HG03103 (cell line): ENCODE data around the gene ATP9B.
"Not testable (repeated sequence)": the region's sequence is repeated elsewhere in the genome, so short reads cannot be mapped to it uniquely, and the experiment has no call there.

Source experiments
- ATAC-seq: cut with Tn5 transposase; IDR thresholded peaks from one replicate; pipeline ENCODE4 v1.9.1; 2021; ENCODE audit warnings: low read depth; ENCODE audit not compliant: unreplicated experiment

ATP9B gene

DNA sequence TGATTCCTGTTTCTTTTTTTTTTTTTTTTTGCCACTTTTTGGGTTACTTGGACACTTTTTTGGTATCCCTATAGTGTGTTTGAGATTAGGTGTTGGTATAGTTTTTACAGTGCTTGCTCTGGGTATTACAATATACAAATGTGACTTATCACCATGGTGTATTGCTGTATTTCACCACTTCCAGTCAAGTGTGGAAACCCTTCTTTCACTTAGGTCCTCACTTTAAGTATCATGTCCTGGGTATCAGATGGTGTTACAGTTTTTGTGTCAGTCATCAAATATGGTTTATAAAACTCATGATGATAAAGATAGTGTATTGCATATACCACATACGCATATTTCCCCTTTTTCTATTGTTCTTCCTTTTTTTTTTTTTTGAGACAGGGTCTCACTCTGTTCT, 1.8 kb downstream of the ATP9B start:
- ATAC-seq, result no peak

DNA sequence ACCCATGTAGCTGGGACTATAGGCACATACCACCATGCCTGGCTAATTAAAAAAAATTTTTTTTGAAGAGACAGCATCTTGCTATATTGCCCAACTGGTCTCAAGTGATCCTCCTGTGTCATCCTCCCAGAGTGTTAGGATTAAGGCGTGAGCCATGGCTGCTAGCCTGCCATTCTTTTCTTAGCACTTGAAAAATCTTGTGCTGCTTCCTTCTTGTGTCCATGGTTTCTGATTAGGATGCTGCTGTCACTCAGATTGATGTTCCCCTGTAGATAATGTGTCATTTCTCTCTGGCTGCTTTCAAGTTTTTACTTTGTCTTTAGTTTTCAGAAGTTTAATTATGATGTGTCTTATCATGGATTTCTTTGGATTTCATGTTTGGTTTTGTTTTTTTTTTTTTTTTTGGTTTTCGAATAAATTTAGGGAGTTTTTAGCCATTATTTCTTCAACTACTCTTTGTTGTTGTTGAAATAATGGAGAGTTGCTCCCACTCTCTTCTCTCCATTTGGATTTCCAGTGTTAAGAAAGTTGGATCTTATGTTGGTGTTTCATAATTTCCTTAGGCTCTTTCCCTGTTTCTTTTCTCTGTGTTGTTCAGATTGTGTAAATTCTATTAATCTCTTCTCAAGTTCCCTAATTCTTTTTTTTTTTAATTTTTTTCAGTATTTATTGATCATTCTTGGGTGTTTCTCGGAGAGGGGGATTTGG, 2.5 kb downstream of the ATP9B start:
- ATAC-seq, result no peak

DNA sequence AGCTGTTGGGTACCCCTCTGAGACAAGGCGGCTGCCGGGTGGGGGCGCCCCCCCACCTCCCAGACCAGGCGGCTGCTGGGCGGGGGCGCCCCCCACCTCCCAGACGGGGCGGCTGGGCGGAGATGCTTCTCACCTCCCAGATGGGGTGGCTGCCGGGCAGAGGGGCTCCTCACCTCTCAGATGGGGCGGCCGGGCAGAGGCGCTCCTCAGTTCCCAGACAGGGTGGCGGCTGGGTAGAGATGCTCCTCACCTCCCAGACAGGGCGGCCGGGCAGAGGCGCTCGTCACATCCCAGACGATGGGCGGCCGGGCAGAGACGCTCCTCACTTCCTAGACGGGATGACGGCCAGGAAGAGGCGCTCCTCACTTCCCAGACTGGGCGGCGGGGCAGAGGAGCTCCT, 3.5 kb downstream of the ATP9B start:
- ATAC-seq, result not testable (repeated sequence)

DNA sequence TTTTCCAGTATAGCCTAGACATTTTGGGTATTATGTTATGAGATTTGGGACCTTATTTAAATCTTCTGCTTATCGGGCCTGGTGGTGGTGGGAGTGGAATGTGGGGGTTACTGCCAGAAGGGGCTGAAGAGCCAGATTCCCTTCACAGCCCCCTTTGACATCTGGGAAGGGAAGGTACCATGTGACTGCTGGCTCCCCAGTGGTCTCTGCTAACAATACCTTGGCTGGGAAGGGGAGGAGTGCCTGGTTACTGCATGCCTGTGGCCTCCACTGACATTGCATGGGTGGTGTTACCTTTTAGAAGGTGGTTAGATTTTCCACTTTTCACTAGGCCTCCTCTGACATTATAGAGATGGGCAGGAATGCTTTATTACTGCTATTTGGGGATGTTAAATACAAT, 8.0 kb downstream of the ATP9B start:
- ATAC-seq, result no peak

DNA sequence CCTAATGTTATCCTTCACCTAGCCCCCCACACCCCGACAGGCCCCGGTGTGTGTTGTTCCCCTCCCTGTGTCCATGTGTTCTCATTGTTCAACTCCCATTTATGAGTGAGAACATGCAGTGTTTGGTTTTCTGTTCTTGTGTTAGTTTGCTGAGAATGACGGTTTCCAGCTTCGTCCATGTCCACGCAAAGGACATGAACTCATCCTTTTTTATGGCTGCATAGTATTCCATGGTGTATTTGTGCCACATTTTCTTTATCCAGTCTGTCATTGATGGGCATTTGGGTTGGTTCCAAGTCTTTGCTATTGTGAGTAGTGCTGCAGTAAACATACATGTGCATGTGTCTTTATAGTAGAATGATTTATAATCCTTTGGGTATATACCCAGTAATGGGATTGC, 9.6 kb downstream of the ATP9B start:
- not testable (repeated sequence) for ATAC-seq

GRCh38 chr18:79092874-79093273, 23.7 kb downstream of the ATP9B start:
- no peak for ATAC-seq

DNA sequence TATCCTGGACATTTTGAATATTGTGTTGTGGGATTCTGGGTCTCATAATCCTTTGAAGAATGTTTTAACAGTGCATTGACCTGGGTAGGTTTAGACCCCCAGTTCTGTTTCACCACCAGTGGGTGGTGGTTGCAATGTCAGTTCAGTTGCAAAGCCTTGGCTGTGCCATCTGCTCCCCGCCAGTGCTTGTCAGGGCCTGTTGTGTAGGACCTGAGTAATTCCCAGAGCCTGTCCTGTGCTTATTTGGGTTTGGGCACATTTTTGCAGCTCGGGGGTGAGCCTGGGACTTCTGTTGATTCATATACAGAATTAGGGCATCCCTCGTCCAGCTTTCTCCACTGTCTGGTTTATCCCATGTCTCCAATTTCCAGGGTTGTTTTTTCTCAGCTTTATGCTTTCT, 24.8 kb downstream of the ATP9B start:
- no peak for ATAC-seq

DNA sequence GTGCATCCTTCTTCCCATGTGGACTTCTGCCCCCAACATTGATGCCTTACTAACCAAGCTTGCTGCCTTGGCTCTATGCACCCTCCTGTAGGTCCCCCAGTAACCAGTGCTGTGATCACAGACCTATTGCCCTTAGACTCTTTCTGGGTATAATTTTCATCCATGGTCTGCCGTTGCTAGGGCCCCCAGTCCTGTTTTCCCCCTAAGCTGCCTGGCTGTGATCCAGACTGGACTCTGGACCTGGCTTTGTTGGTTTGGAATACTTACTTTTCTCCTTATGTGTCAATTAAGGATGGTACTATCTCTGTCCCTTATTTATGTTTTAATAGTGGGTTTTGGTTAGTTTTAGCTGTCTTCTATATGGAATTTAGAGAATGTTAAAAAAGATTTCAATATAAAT, 26.0 kb downstream of the ATP9B start:
- no peak for ATAC-seq

- no peak for ATAC-seq
These were observed 31.8 kb downstream of the ATP9B start for GRCh38 chr18:79100944-79101343.

DNA sequence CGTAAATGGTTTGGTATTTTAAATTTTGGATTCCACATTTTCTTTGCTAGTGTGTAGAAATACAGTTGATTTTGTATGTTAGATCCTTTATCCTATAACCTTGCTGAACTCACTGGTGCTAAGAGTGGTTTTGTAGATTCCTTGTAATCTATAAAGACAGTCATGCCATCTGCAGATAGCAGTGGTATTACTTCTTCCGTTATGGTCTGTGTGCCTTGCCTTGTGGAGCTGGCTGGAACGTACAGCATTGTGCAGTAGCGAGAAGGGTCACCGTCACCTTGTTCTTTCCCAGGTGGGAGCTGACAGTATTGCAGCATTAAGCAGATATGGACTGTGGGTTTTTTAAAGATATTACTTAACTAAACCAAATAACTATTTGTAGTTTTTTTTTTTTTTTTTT, 33.7 kb downstream of the ATP9B start:
- no peak for ATAC-seq

DNA sequence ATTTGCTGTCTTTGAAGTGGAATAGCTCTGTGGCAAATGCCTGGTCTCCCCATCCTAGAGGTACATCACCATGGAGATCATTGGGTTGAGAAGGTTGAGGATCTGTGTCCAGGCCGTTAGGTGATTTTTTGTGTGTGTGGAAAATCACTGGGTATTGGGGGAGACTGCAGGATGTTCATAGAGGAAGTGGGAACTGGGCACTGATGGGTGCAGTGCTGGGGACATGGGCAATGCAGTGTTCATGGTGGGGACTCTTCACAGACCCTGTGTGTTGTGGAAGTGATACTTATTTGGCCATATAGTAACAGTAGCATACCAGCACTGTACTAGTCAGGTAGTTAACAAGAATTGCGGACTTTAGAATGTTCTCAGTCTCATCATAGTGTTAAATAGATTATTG, 34.9 kb downstream of the ATP9B start:
- ATAC-seq, result no peak

GRCh38 chr18:79105455-79105854, 36.3 kb downstream of the ATP9B start:
- no peak for ATAC-seq

- ATAC-seq, result no peak
These were observed 36.9 kb downstream of the ATP9B start for GRCh38 chr18:79106084-79106483.

- ATAC-seq, result no peak
These were observed 38.7 kb downstream of the ATP9B start for GRCh38 chr18:79107886-79108285.

GRCh38 chr18:79108549-79109215, 39.5 kb downstream of the ATP9B start:
- no peak for ATAC-seq

GRCh38 chr18:79111483-79111882, 42.3 kb downstream of the ATP9B start:
- ATAC-seq, result no peak

- ATAC-seq, result no peak
These were observed 48.2 kb downstream of the ATP9B start for GRCh38 chr18:79117385-79117784.

- ATAC-seq, result no peak
These were observed 48.6 kb downstream of the ATP9B start for GRCh38 chr18:79117788-79118187.

- ATAC-seq, result no peak
These were observed 49.6 kb downstream of the ATP9B start for GRCh38 chr18:79118797-79119196.

DNA sequence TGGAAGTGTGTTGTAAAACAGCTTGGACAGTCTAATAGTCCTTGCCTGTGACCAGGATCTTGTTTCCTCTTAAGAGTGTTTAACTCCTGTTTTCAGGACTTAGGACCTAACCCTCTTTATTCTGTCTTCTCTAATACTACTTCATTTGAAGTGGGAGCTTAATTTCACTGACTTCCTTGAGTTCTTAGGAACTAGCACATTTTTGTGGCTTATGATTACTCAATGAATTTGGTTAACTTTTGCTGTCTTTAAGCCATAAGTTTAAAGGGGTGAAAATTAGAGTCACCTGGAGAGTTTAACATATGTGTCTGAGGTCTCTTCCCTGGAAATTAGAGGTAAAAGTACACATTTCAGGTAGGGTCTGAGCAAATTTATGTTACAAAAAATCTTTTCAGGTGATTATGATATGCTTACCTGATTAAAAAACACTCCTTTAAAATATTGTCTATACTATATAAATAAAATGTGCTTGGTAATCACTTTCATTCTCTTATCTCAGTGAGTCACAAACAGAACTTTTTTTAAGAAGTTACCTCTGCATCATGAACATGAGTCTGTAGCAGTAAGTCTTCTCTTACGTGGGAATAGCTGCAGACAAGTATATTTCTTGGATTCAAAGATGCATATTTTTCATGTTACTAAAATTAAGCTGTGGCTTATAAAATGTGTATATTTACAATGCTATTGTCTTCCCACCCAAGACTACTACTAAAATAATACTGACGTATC, 52.7 kb downstream of the ATP9B start:
- no peak for ATAC-seq

DNA sequence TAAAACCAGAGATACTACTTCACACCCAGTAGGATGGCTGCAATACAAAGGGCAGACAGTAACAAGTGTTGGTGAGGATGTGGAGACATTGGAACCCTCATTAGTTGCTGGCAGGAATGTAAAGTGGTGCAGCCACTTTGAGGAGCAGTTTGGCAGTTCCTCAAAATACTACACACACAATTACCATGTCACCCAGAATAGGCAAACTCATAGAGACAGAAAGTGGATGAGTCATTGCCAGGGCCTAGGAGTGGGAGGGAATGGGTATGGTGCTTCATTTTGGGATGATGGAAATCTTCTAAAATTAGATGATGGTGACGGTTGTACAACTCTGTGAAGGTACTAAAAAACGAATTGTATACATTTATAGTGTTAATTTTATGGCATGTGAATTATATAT, 54.8 kb downstream of the ATP9B start:
- ATAC-seq, result no peak

DNA sequence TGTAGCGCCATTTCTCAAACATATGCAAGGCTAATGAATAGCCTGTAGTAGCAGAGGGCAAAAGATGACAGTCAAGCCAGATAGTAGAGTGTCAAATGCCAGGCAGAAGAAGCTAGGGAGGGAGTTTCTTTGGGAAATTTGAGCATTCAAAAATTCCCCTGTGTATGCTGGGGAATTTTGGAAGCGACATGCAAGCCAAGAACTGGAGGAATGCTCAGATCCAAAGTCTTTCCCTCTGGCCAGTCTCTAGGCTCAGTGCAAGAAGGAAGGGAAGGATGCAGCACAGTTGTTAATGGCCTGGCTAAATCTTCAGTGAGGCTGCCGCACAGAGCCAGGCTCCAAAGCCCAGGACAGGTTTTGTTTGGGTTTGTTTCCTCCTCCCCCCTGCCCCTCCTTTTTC, 59.9 kb downstream of the ATP9B start:
- ATAC-seq, result no peak
